OCI-LY7 (cell line): ENCODE measurements around the gene STAT2. TPM values are rescaled to one million over a fixed set of nuclear protein-coding genes. Genes with fewer than 3 reads are reported as not detected.
A peak's percentile ranks its signal among the peaks of the same experiment; 100 is the strongest.

Experiments
- BruUV-seq: library from RNA; stranded (reverse); fragments of 400-500 nt; replicated peaks from 2 replicates; lab custom pipeline; 2021; lab: Mats Ljungman, UMichigan
- CTCF ChIA-PET: fragments of 300-600 bp; sonication (Branson Sonifier 250); formaldehyde crosslinking; loops from one replicate; lab custom pipeline; 2022; ENCODE audit warnings: antibody characterized with exemption; ENCODE audit not compliant: unreplicated experiment; lab: Charles Lee
- POLR2A ChIA-PET: fragments of 300-600 bp; sonication (Branson Sonifier 250); formaldehyde crosslinking; loops from one replicate; lab custom pipeline; 2022; ENCODE audit warnings: antibody characterized with exemption; lab: Charles Lee
- DNase-seq: peaks from one replicate; pipeline ENCODE4 v3.0.0-alpha.2; 2015; ENCODE audit warnings: low spot score
- H2AFZ ChIP-seq: fragments of 200-600 bp; sonication (generic), shearing (Covaris generic); 2 replicates; pipeline ENCODE4 v1.6.1; 2014; ENCODE audit warnings: mild to moderate bottlenecking, antibody characterized with exemption, low read length, moderate library complexity
- H3K27ac ChIP-seq: fragments of 200-600 bp; sonication (generic); 2 replicates; pipeline ENCODE4 v1.5.1; 2014; ENCODE audit warnings: mixed run types, low read depth, mild to moderate bottlenecking, moderate library complexity, low read length, inconsistent platforms; ENCODE audit not compliant: poor library complexity, severe bottlenecking
- H3K36me3 ChIP-seq: fragments of 200-600 bp; sonication (generic); 2 replicates; pipeline ENCODE4 v1.6.1; 2014; ENCODE audit warnings: mild to moderate bottlenecking, antibody characterized with exemption, low read length, moderate library complexity, mixed read lengths; ENCODE audit not compliant: insufficient read depth
- H3K4me1 ChIP-seq: fragments of 200-600 bp; sonication (generic); 2 replicates; pipeline ENCODE4 v1.5.1; 2014; ENCODE audit warnings: mild to moderate bottlenecking, low read length; ENCODE audit not compliant: insufficient read depth, poor library complexity, severe bottlenecking
- H3K4me2 ChIP-seq: fragments of 200-600 bp; sonication (generic); 2 replicates; pipeline ENCODE4 v1.6.1; 2014; ENCODE audit warnings: mild to moderate bottlenecking, low read length
- H3K4me3 ChIP-seq: fragments of 200-600 bp; sonication (generic); 2 replicates; pipeline ENCODE4 v1.5.1; 2014; ENCODE audit warnings: mild to moderate bottlenecking, low read depth, low read length; ENCODE audit not compliant: poor library complexity, severe bottlenecking
- H3K79me2 ChIP-seq: fragments of 200-600 bp; sonication (generic); 2 replicates; pipeline ENCODE4 v1.6.1; 2016; ENCODE audit warnings: low read depth, mild to moderate bottlenecking, low read length, moderate library complexity, mixed read lengths; ENCODE audit not compliant: insufficient read depth
- H3K9me2 ChIP-seq: fragments of 200-600 bp; sonication (generic); 2 replicates; pipeline ENCODE4 v1.6.1; 2016; ENCODE audit warnings: mild to moderate bottlenecking, low read length, mixed read lengths; ENCODE audit not compliant: insufficient read depth
- H3K9me3 ChIP-seq: fragments of 200-600 bp; sonication (generic); 2 replicates; pipeline ENCODE4 v1.6.1; 2014; ENCODE audit warnings: mild to moderate bottlenecking, mixed run types, low read length, mixed read lengths
- H4K20me1 ChIP-seq: fragments of 200-600 bp; sonication (generic); 2 replicates; pipeline ENCODE4 v1.6.1; 2014; ENCODE audit warnings: mild to moderate bottlenecking, antibody characterized with exemption, low read length, moderate library complexity, mixed read lengths; ENCODE audit not compliant: insufficient read depth
- CTCF ChIP-seq: fragments of 200-600 bp; sonication (generic); conservative IDR thresholded peaks from 2 replicates; pipeline ENCODE4 v1.5.1; 2014; ENCODE audit warnings: mild to moderate bottlenecking, antibody characterized with exemption, low read length, moderate library complexity, mixed read lengths
- EZH2phosphoT487 ChIP-seq: fragments of 200-600 bp; sonication (generic); IDR thresholded peaks from 2 replicates; pipeline ENCODE4 v1.6.1; 2018; ENCODE audit warnings: low read depth, borderline replicate concordance, mild to moderate bottlenecking, mixed run types, antibody characterized with exemption, low read length, moderate library complexity, mixed read lengths
- intact Hi-C: fragments of 100-400 bp; cut with micrococcal nuclease; formaldehyde crosslinking; loops from one replicate; pipeline ENCODE4 v1.10.0; 2022; ENCODE audit not compliant: unreplicated experiment
- total RNA-seq, 2 experiments: library from RNA; depleted of rRNA in 1 of 2; stranded (reverse); fragments of >200 nt in 1 of 2; shearing (Covaris generic) in 1 of 2; gene quantifications; 2 replicates each; pipeline ENCODE4 v1.2.3, GENCODE V29; 2014 to 2022

STAT2 gene
- total RNA-seq, 2 experiments from 2014 or later: 75.3 to 126 TPM

- H2AFZ ChIP-seq: peak overlapping the region; percentile 21; the same call in 1 of the 2 replicates
- peak overlapping the region; percentile 93 for H3K27ac ChIP-seq
- BruUV-seq: TSS peak; percentile 98
- ChIA-PET CTCF (no interaction called here), POLR2A (interaction anchor here (0.6 to 6.0 kb wide), 21 partner anchors 10 to 1215 kb away, joined by 3 to 116 read pairs (median 3); partner anchors contain the start of genes APOF, IL23A, NEMP1 and STAT2)
- peak; percentile 69 for DNase-seq
- no peaks in the 10 kb centered on the region for H3K79me2 ChIP-seq
- H3K36me3 ChIP-seq: no peaks in the 10 kb centered on the region; the same call in 1 of the 2 replicates
- H4K20me1 ChIP-seq: no peaks in the 10 kb centered on the region
- H3K9me3 ChIP-seq: peaks cover 26% of the 10 kb centered on the region
- peak overlapping the region; percentile 63 for H3K4me2 ChIP-seq
- peak overlapping the region; percentile 47 for H3K4me3 ChIP-seq
- TF ChIP-seq CTCF: no peak
- TF ChIP-seq EZH2phosphoT487: no peak
- intact Hi-C loops: loop anchor here (1.0 to 5.0 kb wide), 8 partner anchors 15 to 712 kb away; partner anchors contain the start of genes CNPY2, IL23A, NAB2 and STAT2
- H3K9me2 ChIP-seq: no peaks in the 10 kb centered on the region
- H3K4me1 ChIP-seq: peaks cover 49% of the 10 kb centered on the region
Observed at GRCh38 chr12:56374726-56375597, 15.1 kb upstream of the STAT2 start.

DNA sequence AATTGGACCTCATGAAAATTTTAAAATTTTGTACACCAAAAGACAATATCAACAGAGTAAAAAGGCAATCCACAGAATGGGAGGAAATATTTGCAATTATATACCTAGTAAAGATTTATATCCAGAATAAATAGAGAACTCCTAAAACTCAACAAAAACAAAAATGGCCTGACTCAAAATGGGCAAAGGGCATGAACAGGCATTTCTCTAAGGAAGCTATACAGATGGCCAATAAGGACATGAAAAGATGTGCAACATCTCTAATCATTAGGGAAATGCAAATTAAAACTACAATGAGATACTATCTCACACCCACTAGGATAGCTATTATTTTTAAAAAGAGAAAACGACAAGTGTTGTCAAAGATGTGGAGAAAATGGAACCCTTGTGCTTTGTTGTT lies 13.6 kb upstream of the STAT2 start:
- Histone ChIP-seq H3K4me3 (no peak overlapping the region), H3K36me3 (no peaks in the 10 kb centered on the region; the same call in 1 of the 2 replicates), H4K20me1 (no peaks in the 10 kb centered on the region), H3K9me3 (peaks cover 26% of the 10 kb centered on the region), H3K4me2 (no peak overlapping the region), H3K27ac (peak overlapping the region; percentile 93), H3K79me2 (no peaks in the 10 kb centered on the region), H3K4me1 (peaks cover 49% of the 10 kb centered on the region), H2AFZ (peak overlapping the region; percentile 6; the same call in 1 of the 2 replicates), H3K9me2 (no peaks in the 10 kb centered on the region)
- intact Hi-C loops: no loop called here
- CTCF ChIA-PET: interaction anchor here (0.7 kb wide), 1 partner anchor 13 kb away, joined by 6 read pairs; the partner anchor contains the start of gene STAT2
- no peak for DNase-seq
- no TSS peak for BruUV-seq
- no peak for TF ChIP-seq EZH2phosphoT487
- TF ChIP-seq CTCF: no peak
- POLR2A ChIA-PET: interaction anchor here (0.6 to 6.0 kb wide), 7 partner anchors 8 to 658 kb away, joined by 3 to 116 read pairs (median 3); partner anchors contain the start of genes APOF and STAT2
